HepG2 (cell line): ENCODE measurements around the gene RABIF. TPM values are rescaled to one million over a fixed set of nuclear protein-coding genes. Genes with fewer than 3 reads are reported as not detected.

Source experiments
- CAMTA2 ChIP-seq: sonication (generic); formaldehyde crosslinking; IDR thresholded peaks from 2 replicates; pipeline ENCODE4 v1.4.0; 2020; ENCODE audit warnings: mild to moderate bottlenecking, missing genetic modification reagents, borderline replicate concordance
- CREB1 ChIP-seq, 2 experiments: fragments of 450-650 bp in 1 of 2; IDR thresholded peaks; 2 replicates each; pipeline ENCODE4 v1.6.1; 2016 to 2017; ENCODE audit warnings: control low read depth in 1 of 2, mild to moderate bottlenecking in 1 of 2, missing compliant biosample characterization in 1 of 2, missing genetic modification characterization in 1 of 2
- GATAD1 ChIP-seq: IDR thresholded peaks from 2 replicates; pipeline ENCODE4 v1.6.1; 2016; ENCODE audit warnings: missing genetic modification reagents, missing compliant biosample characterization
- GATAD2A ChIP-seq: IDR thresholded peaks from 2 replicates; pipeline ENCODE4 v1.6.1; 2016
- HOXA7 ChIP-seq: sonication (generic); formaldehyde crosslinking; IDR thresholded peaks from 2 replicates; pipeline ENCODE4 v1.8.1; 2022; ENCODE audit warnings: mild to moderate bottlenecking, missing genetic modification reagents, moderate library complexity
- HOXD1 ChIP-seq: sonication (generic); formaldehyde crosslinking; IDR thresholded peaks from 2 replicates; pipeline ENCODE4 v1.5.0; 2020; ENCODE audit warnings: missing genetic modification reagents
- MYC ChIP-seq: sonication (generic); formaldehyde crosslinking; IDR thresholded peaks from 2 replicates; pipeline ENCODE4 v1.9.0; 2021; ENCODE audit warnings: missing genetic modification reagents, borderline replicate concordance
- NFYC ChIP-seq: IDR thresholded peaks from 2 replicates; pipeline ENCODE4 v1.6.1; 2016; ENCODE audit warnings: missing genetic modification reagents, missing compliant biosample characterization
- PAX8 ChIP-seq: sonication (generic); formaldehyde crosslinking; IDR thresholded peaks from 2 replicates; pipeline ENCODE4 v1.8.0; 2022; ENCODE audit warnings: mild to moderate bottlenecking, missing genetic modification reagents, borderline replicate concordance
- PLRG1 ChIP-seq: fragments of 450-650 bp; conservative IDR thresholded peaks from 2 replicates; pipeline ENCODE4 v1.6.1; 2016
- SAP130 ChIP-seq: IDR thresholded peaks from 2 replicates; pipeline ENCODE4 v1.6.1; 2016; ENCODE audit warnings: low read depth
- SIN3A ChIP-seq: IDR thresholded peaks from 2 replicates; pipeline ENCODE4 v1.6.1; 2011; ENCODE audit warnings: low read depth, mild to moderate bottlenecking, control low read depth, low read length, borderline replicate concordance
- SMC3 ChIP-seq: IDR thresholded peaks from 2 replicates; pipeline ENCODE4 v1.6.1; 2011; ENCODE audit warnings: low read length, improper control_type of control experiment
- SRSF4 ChIP-seq: fragments of 200-400 bp; formaldehyde crosslinking; IDR thresholded peaks from one replicate; pipeline ENCODE4 v1.6.1; 2018; ENCODE audit warnings: mild to moderate bottlenecking, low read depth, low read length, moderate library complexity; ENCODE audit not compliant: poor library complexity, severe bottlenecking
- ZNF12 ChIP-seq: sonication (generic); formaldehyde crosslinking; IDR thresholded peaks from 2 replicates; pipeline ENCODE4 v1.5.0; 2020; ENCODE audit warnings: missing genetic modification reagents
- ZNF235 ChIP-seq: sonication (generic); formaldehyde crosslinking; IDR thresholded peaks from 2 replicates; pipeline ENCODE4 v1.8.1; 2023; ENCODE audit warnings: mild to moderate bottlenecking, missing genetic modification reagents, borderline replicate concordance
- ZNF331 ChIP-seq: sonication (generic); formaldehyde crosslinking; IDR thresholded peaks from 2 replicates; pipeline ENCODE4 v1.4.0; 2020; ENCODE audit warnings: missing genetic modification reagents
- ZNF432 ChIP-seq: sonication (generic); formaldehyde crosslinking; IDR thresholded peaks from 2 replicates; pipeline ENCODE4 v1.5.0; 2020; ENCODE audit warnings: missing genetic modification reagents, mild to moderate bottlenecking, borderline replicate concordance
- ZNF543 ChIP-seq: sonication (generic); formaldehyde crosslinking; IDR thresholded peaks from 2 replicates; pipeline ENCODE4 v1.4.0; 2020; ENCODE audit warnings: mild to moderate bottlenecking, missing genetic modification reagents
- ZNF616 ChIP-seq: sonication (generic); formaldehyde crosslinking; IDR thresholded peaks from 2 replicates; pipeline ENCODE4 v1.5.0; 2020; ENCODE audit warnings: low read depth, mild to moderate bottlenecking, missing genetic modification reagents
- ZNF737 ChIP-seq: sonication (generic); formaldehyde crosslinking; IDR thresholded peaks from 2 replicates; pipeline ENCODE4 v1.5.0; 2020; ENCODE audit warnings: missing genetic modification reagents, mild to moderate bottlenecking, borderline replicate concordance
- ZNF782 ChIP-seq: sonication (generic); formaldehyde crosslinking; IDR thresholded peaks from 2 replicates; pipeline ENCODE4 v1.4.0; 2020; ENCODE audit warnings: missing genetic modification reagents, mild to moderate bottlenecking, borderline replicate concordance
- ZSCAN9 ChIP-seq: IDR thresholded peaks from 2 replicates; pipeline ENCODE4 v1.6.1; 2016; ENCODE audit warnings: borderline replicate concordance
- polyA plus RNA-seq, 8 experiments: library from polyadenylated mRNA; depleted of rRNA in 3 of 8; stranded (reverse) in 7 of 8; unstranded in 1 of 8; fragments of >200 nt; fragmentation: Illumina TruSeq in 4 of 8; extraction: Trizol in 4 of 8; gene quantifications; 2 replicates each; pipeline versions ENCODE4 v1.2.1 to v1.2.3, GENCODE V29; 2011 to 2016; ENCODE audit warnings: low read depth in 4 of 8, missing spikeins in 1 of 8, mixed read lengths in 1 of 8; ENCODE audit not compliant: insufficient read depth in 1 of 8
- total RNA-seq, 5 experiments: library from RNA; depleted of rRNA; stranded (reverse); fragments of >200 nt; fragmentation: Illumina TruSeq; extraction: Trizol; gene quantifications; 2 replicates each; pipeline ENCODE4 v1.2.3, GENCODE V29; 2016; ENCODE audit warnings: low read depth in 1 of 5
- TF ChIP-seq, protein P1 (sequence below): sonication (generic); formaldehyde crosslinking; IDR thresholded peaks from 2 replicates; pipeline ENCODE4 v1.4.0; 2020; ENCODE audit warnings: missing genetic modification reagents; ENCODE audit errors: not compliant biosample characterization
- TF ChIP-seq, protein P2 (sequence below): sonication (generic); formaldehyde crosslinking; IDR thresholded peaks from 2 replicates; pipeline ENCODE4 v1.4.0; 2020; ENCODE audit warnings: mild to moderate bottlenecking, low read depth, missing genetic modification reagents
- TF ChIP-seq, protein P3 (sequence below): sonication (generic); formaldehyde crosslinking; IDR thresholded peaks from 2 replicates; pipeline ENCODE4 v1.5.1; 2020; ENCODE audit warnings: mild to moderate bottlenecking, missing genetic modification reagents, moderate library complexity

RABIF gene
- total and polyA plus RNA-seq, 2 of the 13 experiments (the other 11 are each of a cell fraction or from before 2014, with no cell fraction given), result 7.6 to 8.3 TPM

DNA sequence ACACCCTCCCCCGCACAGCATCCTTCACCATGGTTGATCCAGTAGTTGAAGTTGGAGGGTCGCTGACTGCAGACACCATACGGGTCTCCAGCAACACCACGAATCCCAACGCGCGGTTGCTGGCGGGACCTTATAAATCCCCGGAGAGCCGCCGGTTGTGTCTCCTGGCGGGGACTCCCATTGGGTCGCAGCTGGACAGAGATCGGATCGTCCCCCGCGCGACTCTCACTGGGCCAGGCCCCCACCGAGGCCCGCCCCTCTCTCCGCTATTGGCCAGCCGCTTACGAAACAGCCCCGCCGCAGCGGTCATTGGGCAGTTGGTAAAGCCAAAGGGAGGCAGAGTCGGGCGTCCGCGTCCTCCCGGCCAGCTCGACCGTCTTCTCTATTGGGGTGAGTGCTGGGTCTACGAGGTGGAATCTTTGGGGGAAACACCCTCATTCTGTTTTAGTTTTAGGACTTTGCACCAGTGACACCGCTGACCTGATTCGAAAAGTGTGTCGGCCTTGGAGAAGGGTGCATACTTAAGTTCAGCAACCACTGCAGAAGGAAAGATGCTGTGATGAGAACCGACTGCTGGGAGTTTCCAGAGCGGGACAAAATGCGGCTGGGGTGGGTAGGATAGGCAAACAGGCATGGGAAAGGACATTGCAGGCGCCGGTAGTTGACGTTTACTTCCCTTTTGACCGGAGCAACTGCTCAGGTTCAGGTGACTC lies 27.4 kb downstream of the RABIF start (continued):
- TF ChIP-seq ZNF235 (CRISPR knock-in tag) (peak; percentile 29; the same call in 1 of the 2 replicates), ZNF782 (CRISPR knock-in tag) (no peak), ZNF543 (CRISPR knock-in tag) (no peak), CREB1 (IDR thresholded peaks at IDR 0.05) (peak; percentile 55), CREB1 (CRISPR knock-in tag; IDR thresholded peaks at IDR 0.05) (peak; percentile 43; the same call in 1 of the 2 replicates), PLRG1 (no peak), PAX8 (no peak), ZNF12 (CRISPR knock-in tag) (no peak), NFYC (CRISPR knock-in tag) (peak; percentile 93), SMC3 (no peak), GATAD1 (CRISPR knock-in tag) (peak; percentile 45; the same call in 1 of the 2 replicates), MYC (CRISPR knock-in tag) (0 out of 2 replicates have a peak, but pooled peaks have one; percentile 4), SIN3A (peak; percentile 51; the same call in 1 of the 2 replicates), ZNF432 (CRISPR knock-in tag) (no peak), ZSCAN9 (no peak), SRSF4 (no peak), CAMTA2 (no peak), HOXA7 (CRISPR knock-in tag) (no peak), ZNF737 (CRISPR knock-in tag) (no peak), ZNF616 (CRISPR knock-in tag) (0 out of 2 replicates have a peak, but pooled peaks have one; percentile 46), SAP130 (CRISPR knock-in tag) (peak; percentile 73), GATAD2A (CRISPR knock-in tag) (peak; percentile 37; the same call in 1 of the 2 replicates), ZNF331 (CRISPR knock-in tag) (no peak), HOXD1 (CRISPR knock-in tag) (no peak; the same call in 1 of the 2 replicates)
- TF ChIP-seq, protein P1, sequence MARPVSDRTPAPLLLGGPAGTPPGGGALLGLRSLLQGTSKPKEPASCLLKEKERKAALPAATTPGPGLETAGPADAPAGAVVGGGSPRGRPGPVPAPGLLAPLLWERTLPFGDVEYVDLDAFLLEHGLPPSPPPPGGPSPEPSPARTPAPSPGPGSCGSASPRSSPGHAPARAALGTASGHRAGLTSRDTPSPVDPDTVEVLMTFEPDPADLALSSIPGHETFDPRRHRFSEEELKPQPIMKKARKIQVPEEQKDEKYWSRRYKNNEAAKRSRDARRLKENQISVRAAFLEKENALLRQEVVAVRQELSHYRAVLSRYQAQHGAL (CRISPR knock-in tag), result no peak
- TF ChIP-seq, protein P2, sequence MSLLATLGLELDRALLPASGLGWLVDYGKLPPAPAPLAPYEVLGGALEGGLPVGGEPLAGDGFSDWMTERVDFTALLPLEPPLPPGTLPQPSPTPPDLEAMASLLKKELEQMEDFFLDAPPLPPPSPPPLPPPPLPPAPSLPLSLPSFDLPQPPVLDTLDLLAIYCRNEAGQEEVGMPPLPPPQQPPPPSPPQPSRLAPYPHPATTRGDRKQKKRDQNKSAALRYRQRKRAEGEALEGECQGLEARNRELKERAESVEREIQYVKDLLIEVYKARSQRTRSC (CRISPR knock-in tag), result 0 out of 2 replicates have a peak, but pooled peaks have one; percentile 29
- TF ChIP-seq, protein P3, sequence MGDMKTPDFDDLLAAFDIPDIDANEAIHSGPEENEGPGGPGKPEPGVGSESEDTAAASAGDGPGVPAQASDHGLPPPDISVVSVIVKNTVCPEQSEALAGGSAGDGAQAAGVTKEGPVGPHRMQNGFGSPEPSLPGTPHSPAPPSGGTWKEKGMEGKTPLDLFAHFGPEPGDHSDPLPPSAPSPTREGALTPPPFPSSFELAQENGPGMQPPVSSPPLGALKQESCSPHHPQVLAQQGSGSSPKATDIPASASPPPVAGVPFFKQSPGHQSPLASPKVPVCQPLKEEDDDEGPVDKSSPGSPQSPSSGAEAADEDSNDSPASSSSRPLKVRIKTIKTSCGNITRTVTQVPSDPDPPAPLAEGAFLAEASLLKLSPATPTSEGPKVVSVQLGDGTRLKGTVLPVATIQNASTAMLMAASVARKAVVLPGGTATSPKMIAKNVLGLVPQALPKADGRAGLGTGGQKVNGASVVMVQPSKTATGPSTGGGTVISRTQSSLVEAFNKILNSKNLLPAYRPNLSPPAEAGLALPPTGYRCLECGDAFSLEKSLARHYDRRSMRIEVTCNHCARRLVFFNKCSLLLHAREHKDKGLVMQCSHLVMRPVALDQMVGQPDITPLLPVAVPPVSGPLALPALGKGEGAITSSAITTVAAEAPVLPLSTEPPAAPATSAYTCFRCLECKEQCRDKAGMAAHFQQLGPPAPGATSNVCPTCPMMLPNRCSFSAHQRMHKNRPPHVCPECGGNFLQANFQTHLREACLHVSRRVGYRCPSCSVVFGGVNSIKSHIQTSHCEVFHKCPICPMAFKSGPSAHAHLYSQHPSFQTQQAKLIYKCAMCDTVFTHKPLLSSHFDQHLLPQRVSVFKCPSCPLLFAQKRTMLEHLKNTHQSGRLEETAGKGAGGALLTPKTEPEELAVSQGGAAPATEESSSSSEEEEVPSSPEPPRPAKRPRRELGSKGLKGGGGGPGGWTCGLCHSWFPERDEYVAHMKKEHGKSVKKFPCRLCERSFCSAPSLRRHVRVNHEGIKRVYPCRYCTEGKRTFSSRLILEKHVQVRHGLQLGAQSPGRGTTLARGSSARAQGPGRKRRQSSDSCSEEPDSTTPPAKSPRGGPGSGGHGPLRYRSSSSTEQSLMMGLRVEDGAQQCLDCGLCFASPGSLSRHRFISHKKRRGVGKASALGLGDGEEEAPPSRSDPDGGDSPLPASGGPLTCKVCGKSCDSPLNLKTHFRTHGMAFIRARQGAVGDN (CRISPR knock-in tag), result peak; percentile 62; the same call in 1 of the 2 replicates
